HG02759 (cell line): ENCODE data around the gene HCN3.
"Not testable (repeated sequence)": the region's sequence is repeated elsewhere in the genome, so short reads cannot be mapped to it uniquely, and the experiment has no call there.

ENCODE experiments used
- ATAC-seq: cut with Tn5 transposase; IDR thresholded peaks from one replicate; pipeline ENCODE4 v1.9.1; 2021; ENCODE audit warnings: mild to moderate bottlenecking, moderate library complexity; ENCODE audit not compliant: unreplicated experiment

The HCN3 gene

GRCh38 chr1:155282488-155283091 lies 5.3 kb downstream of the HCN3 start:
- ATAC-seq, result no peak

- no peak for ATAC-seq
These were observed 7.2 kb downstream of the HCN3 start for GRCh38 chr1:155284476-155284875.

- no peak for ATAC-seq
These were observed 7.8 kb downstream of the HCN3 start for GRCh38 chr1:155285063-155285462.

- ATAC-seq, result no peak
These were observed 8.4 kb downstream of the HCN3 start for GRCh38 chr1:155285631-155286044.

- ATAC-seq, result no peak
These were observed 9.3 kb downstream of the HCN3 start for GRCh38 chr1:155286544-155286943.

- no peak for ATAC-seq
These were observed 10.8 kb downstream of the HCN3 start for GRCh38 chr1:155287987-155288543.

GRCh38 chr1:155291006-155291405 lies 13.7 kb downstream of the HCN3 start:
- not testable (repeated sequence) for ATAC-seq

- no peak for ATAC-seq
These were observed 16.0 kb downstream of the HCN3 start for GRCh38 chr1:155293086-155293749.

GRCh38 chr1:155294520-155295182 lies 17.4 kb downstream of the HCN3 start:
- no peak for ATAC-seq

GRCh38 chr1:155295183-155295941 lies 18.1 kb downstream of the HCN3 start:
- ATAC-seq, result no peak

GRCh38 chr1:155295942-155296267 lies 18.6 kb downstream of the HCN3 start:
- no peak for ATAC-seq

- no peak for ATAC-seq
These were observed 19.4 kb downstream of the HCN3 start for GRCh38 chr1:155296661-155297060.

- no peak for ATAC-seq
These were observed 20.1 kb downstream of the HCN3 start for GRCh38 chr1:155297384-155297783.

GRCh38 chr1:155300024-155300423 lies 22.8 kb downstream of the HCN3 start:
- ATAC-seq, result no peak

- ATAC-seq, result no peak
These were observed 23.5 kb downstream of the HCN3 start for GRCh38 chr1:155300553-155301329.

GRCh38 chr1:155301342-155301841 lies 24.1 kb downstream of the HCN3 start, which contains the start of gene PKLR:
Gene PKLR (minus strand): TSS chr1:155301438. CDS start chr1:155301395, 43 bp downstream.
- no peak for ATAC-seq

GRCh38 chr1:155304558-155305063 lies 27.3 kb downstream of the HCN3 start:
- ATAC-seq, result no peak

- no peak for ATAC-seq
These were observed 28.7 kb downstream of the HCN3 start for GRCh38 chr1:155305881-155306391.

GRCh38 chr1:155307247-155307740 lies 30.0 kb downstream of the HCN3 start:
- no peak for ATAC-seq
